Spleen (tissue), 7 donors: ENCODE data around the gene PADI4.

Experiments used
- POLR2A ChIP-seq, 3 donors: fragments of 450-650 bp; IDR thresholded peaks; one replicate each; pipeline ENCODE4 v1.5.1; 2017; ENCODE audit warnings: antibody characterized with exemption in 3 of 3, mild to moderate bottlenecking in 1 of 3
- POLR2AphosphoS5 ChIP-seq, 3 donors: sonication (generic); formaldehyde crosslinking; IDR thresholded peaks; one replicate each; pipeline ENCODE4 v1.5.1; 2017; ENCODE audit warnings: antibody characterized with exemption in 3 of 3
- TF ChIP-seq, protein P1 (sequence below), 11 experiments: fragments of 200-600 bp in 7 of 11; fragments of 450-650 bp in 4 of 11; sonication (generic) in 4 of 11; IDR thresholded peaks in 8 of 11; conservative IDR thresholded peaks in 3 of 11; 1 replicate in 7 of 11; 2 replicates in 4 of 11; pipeline versions ENCODE4 v1.4.0 to v1.8.0; 2016 to 2021; ENCODE audit warnings: antibody characterized with exemption in 11 of 11, inconsistent platforms in 4 of 11, mild to moderate bottlenecking in 1 of 11
- donor health status: DM: no; HTN: no; CAD: no; lungs with moderate emphysema.
- donor health status: DM: no; HTN: no; CAD: no.
- donor health status: DM: no; HTN: no; CAD: no.

DNA sequence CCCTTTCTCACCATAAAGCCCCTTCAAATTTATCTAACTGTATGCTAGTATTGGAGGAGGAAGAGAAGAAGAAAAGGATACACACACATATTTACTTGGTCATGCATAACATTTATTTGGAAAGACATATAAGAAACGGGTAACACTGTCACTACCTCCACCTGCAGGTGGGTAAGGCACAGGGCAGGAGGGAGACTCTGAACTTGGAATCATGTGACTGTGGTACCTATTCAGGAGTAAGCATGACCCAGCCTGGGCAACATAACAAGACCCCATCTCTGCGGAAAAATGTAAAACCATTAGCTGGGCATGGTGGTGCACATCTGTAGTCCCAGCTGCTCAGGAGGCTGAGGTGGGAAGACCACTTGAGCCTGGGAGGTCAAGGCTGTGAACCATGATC is 62.6 kb downstream of the PADI4 start:
- TF ChIP-seq, protein P1, sequence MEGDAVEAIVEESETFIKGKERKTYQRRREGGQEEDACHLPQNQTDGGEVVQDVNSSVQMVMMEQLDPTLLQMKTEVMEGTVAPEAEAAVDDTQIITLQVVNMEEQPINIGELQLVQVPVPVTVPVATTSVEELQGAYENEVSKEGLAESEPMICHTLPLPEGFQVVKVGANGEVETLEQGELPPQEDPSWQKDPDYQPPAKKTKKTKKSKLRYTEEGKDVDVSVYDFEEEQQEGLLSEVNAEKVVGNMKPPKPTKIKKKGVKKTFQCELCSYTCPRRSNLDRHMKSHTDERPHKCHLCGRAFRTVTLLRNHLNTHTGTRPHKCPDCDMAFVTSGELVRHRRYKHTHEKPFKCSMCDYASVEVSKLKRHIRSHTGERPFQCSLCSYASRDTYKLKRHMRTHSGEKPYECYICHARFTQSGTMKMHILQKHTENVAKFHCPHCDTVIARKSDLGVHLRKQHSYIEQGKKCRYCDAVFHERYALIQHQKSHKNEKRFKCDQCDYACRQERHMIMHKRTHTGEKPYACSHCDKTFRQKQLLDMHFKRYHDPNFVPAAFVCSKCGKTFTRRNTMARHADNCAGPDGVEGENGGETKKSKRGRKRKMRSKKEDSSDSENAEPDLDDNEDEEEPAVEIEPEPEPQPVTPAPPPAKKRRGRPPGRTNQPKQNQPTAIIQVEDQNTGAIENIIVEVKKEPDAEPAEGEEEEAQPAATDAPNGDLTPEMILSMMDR (IDR thresholded peaks at IDR 0.05 in 8 of 11, conservative IDR thresholded peaks at IDR 0.05 in 3 of 11), result peak in 1 of 11 experiments; percentile 9
- TF ChIP-seq POLR2AphosphoS5 (IDR thresholded peaks at IDR 0.05), result no peak
- TF ChIP-seq POLR2A (IDR thresholded peaks at IDR 0.05), result no peak
